ENCODE data around the gene HSF2BP. TPM values are rescaled to one million over a fixed set of nuclear protein-coding genes. Genes with fewer than 3 reads are reported as not detected.

The HSF2BP gene
- polyA plus RNA-seq, 1 experiment, result 1.1 TPM

DNA sequence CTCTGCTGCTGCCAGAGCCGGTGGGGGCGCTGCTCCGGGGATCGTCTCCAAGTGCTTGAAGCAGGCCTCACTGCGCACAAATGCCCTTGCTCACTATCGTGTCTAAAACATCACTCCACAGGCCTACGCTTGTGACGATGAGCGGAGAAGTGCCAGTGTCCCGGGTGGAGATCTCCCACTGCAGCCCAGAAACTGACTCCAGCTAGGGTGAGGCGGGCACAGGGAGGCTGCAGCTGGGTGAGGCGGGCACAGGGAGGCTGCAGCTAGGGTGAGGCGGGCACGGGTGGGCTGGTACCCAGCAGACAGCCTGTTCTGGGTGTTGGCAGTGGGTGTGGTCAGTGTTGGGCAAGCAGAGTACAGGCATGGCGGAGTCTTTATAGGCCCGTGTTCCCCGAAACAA, 36.9 kb upstream of the HSF2BP start:
- CTCF ChIA-PET, result no interaction called here
- H3K27ac ChIP-seq (ENCODE audit: low read depth, low read length), result no peak overlapping the region
- POLR2A ChIA-PET, result no interaction called here
- no peaks in the 10 kb centered on the region for H3K27me3 ChIP-seq (ENCODE audit: control insufficient read depth, insufficient read depth, low read length)
- DNase-seq (ENCODE audit: low read depth, low spot score), result no peak
- H3K9me3 ChIP-seq (ENCODE audit: control insufficient read depth, insufficient read depth, low read length), result peaks cover 8% of the 10 kb centered on the region; the same call in 1 of the 2 replicates
- H3K4me3 ChIP-seq (ENCODE audit: low read depth, low read length), result no peak overlapping the region
- TF ChIP-seq, protein P1, sequence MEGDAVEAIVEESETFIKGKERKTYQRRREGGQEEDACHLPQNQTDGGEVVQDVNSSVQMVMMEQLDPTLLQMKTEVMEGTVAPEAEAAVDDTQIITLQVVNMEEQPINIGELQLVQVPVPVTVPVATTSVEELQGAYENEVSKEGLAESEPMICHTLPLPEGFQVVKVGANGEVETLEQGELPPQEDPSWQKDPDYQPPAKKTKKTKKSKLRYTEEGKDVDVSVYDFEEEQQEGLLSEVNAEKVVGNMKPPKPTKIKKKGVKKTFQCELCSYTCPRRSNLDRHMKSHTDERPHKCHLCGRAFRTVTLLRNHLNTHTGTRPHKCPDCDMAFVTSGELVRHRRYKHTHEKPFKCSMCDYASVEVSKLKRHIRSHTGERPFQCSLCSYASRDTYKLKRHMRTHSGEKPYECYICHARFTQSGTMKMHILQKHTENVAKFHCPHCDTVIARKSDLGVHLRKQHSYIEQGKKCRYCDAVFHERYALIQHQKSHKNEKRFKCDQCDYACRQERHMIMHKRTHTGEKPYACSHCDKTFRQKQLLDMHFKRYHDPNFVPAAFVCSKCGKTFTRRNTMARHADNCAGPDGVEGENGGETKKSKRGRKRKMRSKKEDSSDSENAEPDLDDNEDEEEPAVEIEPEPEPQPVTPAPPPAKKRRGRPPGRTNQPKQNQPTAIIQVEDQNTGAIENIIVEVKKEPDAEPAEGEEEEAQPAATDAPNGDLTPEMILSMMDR (IDR thresholded peaks at IDR 0.05; ENCODE audit: low read depth, low read length), result no peak

DNA sequence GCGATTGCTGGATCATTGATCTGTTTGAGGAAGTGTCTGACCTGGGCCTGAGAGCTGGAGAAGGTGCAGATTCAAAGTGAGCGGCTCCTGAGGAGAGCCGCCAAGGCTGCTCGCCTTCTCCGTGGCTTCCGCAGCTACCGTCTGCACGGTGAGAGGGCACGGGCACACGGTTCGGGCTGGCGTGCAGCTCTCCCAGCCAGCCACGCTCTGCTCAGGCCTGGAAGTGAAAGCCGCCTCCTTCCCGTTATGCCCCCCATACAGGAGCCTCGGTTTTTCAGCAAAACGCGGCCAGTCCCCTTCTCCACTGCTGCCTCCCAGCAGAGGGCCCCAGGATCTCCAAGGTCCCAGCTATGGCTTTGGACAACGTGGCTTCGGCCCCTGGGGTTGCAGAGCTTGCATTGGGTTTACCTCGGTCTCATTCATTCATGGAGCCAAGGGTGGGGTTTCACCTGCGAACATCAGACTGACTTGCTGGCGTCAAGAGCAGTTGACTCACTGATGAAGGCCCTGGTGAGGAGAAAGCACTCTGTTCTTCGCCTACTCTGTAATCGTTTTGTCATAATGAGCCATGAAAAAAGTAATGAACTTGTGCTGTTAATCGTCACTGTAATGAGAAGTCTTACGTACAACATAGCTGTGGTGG, 35.3 kb upstream of the HSF2BP start:
- TF ChIP-seq, protein P1 (IDR thresholded peaks at IDR 0.05; ENCODE audit: low read depth, low read length), result no peak
- Histone ChIP-seq H3K27ac (ENCODE audit: low read depth, low read length) (no peak overlapping the region), H3K9me3 (ENCODE audit: control insufficient read depth, insufficient read depth, low read length) (no peaks in the 10 kb centered on the region; the same call in 1 of the 2 replicates), H3K4me3 (ENCODE audit: low read depth, low read length) (no peak overlapping the region), H3K27me3 (ENCODE audit: control insufficient read depth, insufficient read depth, low read length) (no peaks in the 10 kb centered on the region)
- DNase-seq (ENCODE audit: low read depth, low spot score), result no peak
- ChIA-PET CTCF (interaction anchor here (0.8 kb wide), 1 partner anchor 34 kb away, joined by 4 read pairs; no protein-coding TSS in a partner anchor), POLR2A (no interaction called here)

DNA sequence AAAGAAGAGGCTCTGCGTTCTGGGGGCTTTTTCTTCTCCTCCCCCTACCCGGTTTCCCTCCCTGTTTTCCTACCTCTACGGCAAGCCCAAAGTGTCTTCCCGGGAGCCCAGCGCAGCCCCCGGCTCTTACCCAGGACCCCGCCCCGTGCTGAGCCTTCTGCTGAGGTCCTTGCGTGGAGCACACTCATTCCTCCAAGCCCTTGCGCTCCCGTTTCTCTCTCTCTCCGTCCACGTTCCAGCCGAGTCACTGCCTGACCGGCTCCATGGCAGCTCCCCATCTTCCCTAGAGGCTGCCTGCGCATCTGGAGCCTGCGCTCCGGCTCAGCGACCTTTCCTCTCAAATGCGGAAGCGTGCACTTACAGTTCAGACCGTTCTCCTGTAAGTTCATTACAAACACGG, 34.7 kb upstream of the HSF2BP start:
- no peak overlapping the region for H3K27ac ChIP-seq (ENCODE audit: low read depth, low read length)
- H3K27me3 ChIP-seq (ENCODE audit: control insufficient read depth, insufficient read depth, low read length), result no peaks in the 10 kb centered on the region
- no peaks in the 10 kb centered on the region; the same call in 1 of the 2 replicates for H3K9me3 ChIP-seq (ENCODE audit: control insufficient read depth, insufficient read depth, low read length)
- POLR2A ChIA-PET, result no interaction called here
- TF ChIP-seq, protein P1 (IDR thresholded peaks at IDR 0.05; ENCODE audit: low read depth, low read length), result no peak
- CTCF ChIA-PET, result interaction anchor here (0.8 kb wide), 1 partner anchor 34 kb away, joined by 4 read pairs; no protein-coding TSS in a partner anchor
- no peak for DNase-seq (ENCODE audit: low read depth, low spot score)
- H3K4me3 ChIP-seq (ENCODE audit: low read depth, low read length), result no peak overlapping the region

DNA sequence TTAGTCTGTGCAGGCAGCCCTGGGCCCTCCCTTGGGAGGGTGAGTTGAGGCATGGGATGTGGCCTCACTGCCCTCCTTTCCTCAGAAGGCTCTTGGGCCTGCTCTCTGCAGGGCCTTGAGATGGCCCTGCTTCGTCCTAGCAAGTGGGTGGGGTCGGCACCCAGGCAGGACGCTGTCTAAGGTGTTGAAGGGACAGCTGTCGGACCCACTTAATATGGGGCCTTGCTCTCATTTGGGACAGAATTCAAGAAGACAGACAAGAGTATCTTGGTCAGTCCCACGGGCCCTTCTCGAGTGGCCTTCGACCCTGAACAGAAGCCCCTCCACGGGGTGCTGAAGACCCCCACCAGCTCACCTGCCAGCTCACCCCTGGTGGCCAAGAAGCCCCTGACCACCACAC, 33.7 kb upstream of the HSF2BP start:
- ChIA-PET CTCF (no interaction called here), POLR2A (no interaction called here)
- no peaks in the 10 kb centered on the region for H3K27me3 ChIP-seq (ENCODE audit: control insufficient read depth, insufficient read depth, low read length)
- H3K9me3 ChIP-seq (ENCODE audit: control insufficient read depth, insufficient read depth, low read length), result no peaks in the 10 kb centered on the region; the same call in 1 of the 2 replicates
- H3K4me3 ChIP-seq (ENCODE audit: low read depth, low read length), result no peak overlapping the region
- TF ChIP-seq, protein P1 (IDR thresholded peaks at IDR 0.05; ENCODE audit: low read depth, low read length), result no peak
- no peak for DNase-seq (ENCODE audit: low read depth, low spot score)
- H3K27ac ChIP-seq (ENCODE audit: low read depth, low read length), result no peak overlapping the region

- Histone ChIP-seq H3K27ac (ENCODE audit: low read depth, low read length) (no peak overlapping the region), H3K4me3 (ENCODE audit: low read depth, low read length) (no peak overlapping the region), H3K9me3 (ENCODE audit: control insufficient read depth, insufficient read depth, low read length) (no peaks in the 10 kb centered on the region; the same call in 1 of the 2 replicates), H3K27me3 (ENCODE audit: control insufficient read depth, insufficient read depth, low read length) (no peaks in the 10 kb centered on the region)
- DNase-seq (ENCODE audit: low read depth, low spot score), result no peak
- ChIA-PET CTCF (no interaction called here), POLR2A (no interaction called here)
- TF ChIP-seq, protein P1 (IDR thresholded peaks at IDR 0.05; ENCODE audit: low read depth, low read length), result no peak
These were observed 32.5 kb upstream of the HSF2BP start for GRCh38 chr21:43691801-43692200.
